ENCODE data around the gene TYK2. TPM values are rescaled to one million over a fixed set of nuclear protein-coding genes. Genes with fewer than 3 reads are reported as not detected.

The TYK2 gene
- total and polyA plus RNA-seq, 2 of the 13 experiments (the other 11 are each of a cell fraction or from before 2014, with no cell fraction given), result 38.8 to 60.1 TPM

DNA sequence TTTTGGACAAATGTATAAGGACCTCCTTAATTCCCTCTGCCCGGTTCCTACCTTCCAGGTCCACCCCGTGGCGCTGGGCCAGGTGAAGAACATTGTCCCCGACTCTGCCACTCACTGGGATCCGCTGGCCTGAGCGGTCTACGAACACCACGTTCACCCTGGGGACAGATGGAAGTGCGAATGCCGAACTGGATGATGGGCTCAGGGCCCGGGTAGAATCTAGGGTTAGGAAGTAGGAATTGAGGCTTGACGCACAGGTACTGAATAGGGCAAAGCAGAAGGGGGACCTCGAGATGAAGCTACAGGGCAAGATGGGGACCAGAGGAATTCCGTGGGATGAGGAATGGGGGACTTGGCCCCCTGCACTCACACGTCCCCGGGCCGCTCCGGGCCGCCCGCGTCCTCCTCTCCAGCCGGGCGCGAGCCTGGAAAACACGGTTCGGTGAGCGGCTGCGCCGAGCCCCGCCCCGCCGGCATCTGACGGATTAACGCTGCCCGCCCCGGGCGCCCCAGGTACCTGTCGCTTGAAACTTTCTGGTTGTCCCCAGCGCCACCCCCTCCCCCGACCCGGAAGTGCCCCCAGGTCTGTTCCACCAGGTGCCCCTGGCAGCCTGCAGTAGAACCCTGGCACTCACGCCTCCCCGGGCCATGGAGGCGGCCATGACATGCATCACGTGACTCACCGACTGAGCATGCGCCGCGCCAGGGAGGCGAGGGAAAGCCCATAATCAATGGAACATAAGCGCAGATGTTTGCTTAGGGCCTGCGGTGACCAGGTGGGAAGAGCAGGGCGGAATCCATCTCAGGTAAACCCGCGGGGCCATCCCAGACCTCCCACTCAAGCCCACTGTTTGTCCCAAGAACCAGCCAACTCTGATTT, 64.8 kb downstream of the TYK2 start, which contains the start of gene FDX2 (continued):
- no peak for TF ChIP-seq ZBTB37 (CRISPR knock-in tag; IDR thresholded peaks at IDR 0.05)
- TF ChIP-seq ZNF616 (CRISPR knock-in tag; IDR thresholded peaks at IDR 0.05; ENCODE audit: low read depth), result no peak
- no peak for TF ChIP-seq KDM6A (CRISPR knock-in tag; IDR thresholded peaks at IDR 0.05; ENCODE audit: low read depth)
- no peak for TF ChIP-seq ZNF501 (CRISPR knock-in tag; IDR thresholded peaks at IDR 0.05)
- peak; percentile 87 for TF ChIP-seq MXD4 (CRISPR knock-in tag; IDR thresholded peaks at IDR 0.05)
- TF ChIP-seq SRF (IDR thresholded peaks at IDR 0.05; ENCODE audit: low read depth, low read length), result 0 out of 2 replicates have a peak, but pooled peaks have one; percentile 40
- no peak for TF ChIP-seq CENPX (CRISPR knock-in tag; IDR thresholded peaks at IDR 0.05)
- no peak for TF ChIP-seq SMYD3 (CRISPR knock-in tag; IDR thresholded peaks at IDR 0.05)
- TF ChIP-seq, protein P1, sequence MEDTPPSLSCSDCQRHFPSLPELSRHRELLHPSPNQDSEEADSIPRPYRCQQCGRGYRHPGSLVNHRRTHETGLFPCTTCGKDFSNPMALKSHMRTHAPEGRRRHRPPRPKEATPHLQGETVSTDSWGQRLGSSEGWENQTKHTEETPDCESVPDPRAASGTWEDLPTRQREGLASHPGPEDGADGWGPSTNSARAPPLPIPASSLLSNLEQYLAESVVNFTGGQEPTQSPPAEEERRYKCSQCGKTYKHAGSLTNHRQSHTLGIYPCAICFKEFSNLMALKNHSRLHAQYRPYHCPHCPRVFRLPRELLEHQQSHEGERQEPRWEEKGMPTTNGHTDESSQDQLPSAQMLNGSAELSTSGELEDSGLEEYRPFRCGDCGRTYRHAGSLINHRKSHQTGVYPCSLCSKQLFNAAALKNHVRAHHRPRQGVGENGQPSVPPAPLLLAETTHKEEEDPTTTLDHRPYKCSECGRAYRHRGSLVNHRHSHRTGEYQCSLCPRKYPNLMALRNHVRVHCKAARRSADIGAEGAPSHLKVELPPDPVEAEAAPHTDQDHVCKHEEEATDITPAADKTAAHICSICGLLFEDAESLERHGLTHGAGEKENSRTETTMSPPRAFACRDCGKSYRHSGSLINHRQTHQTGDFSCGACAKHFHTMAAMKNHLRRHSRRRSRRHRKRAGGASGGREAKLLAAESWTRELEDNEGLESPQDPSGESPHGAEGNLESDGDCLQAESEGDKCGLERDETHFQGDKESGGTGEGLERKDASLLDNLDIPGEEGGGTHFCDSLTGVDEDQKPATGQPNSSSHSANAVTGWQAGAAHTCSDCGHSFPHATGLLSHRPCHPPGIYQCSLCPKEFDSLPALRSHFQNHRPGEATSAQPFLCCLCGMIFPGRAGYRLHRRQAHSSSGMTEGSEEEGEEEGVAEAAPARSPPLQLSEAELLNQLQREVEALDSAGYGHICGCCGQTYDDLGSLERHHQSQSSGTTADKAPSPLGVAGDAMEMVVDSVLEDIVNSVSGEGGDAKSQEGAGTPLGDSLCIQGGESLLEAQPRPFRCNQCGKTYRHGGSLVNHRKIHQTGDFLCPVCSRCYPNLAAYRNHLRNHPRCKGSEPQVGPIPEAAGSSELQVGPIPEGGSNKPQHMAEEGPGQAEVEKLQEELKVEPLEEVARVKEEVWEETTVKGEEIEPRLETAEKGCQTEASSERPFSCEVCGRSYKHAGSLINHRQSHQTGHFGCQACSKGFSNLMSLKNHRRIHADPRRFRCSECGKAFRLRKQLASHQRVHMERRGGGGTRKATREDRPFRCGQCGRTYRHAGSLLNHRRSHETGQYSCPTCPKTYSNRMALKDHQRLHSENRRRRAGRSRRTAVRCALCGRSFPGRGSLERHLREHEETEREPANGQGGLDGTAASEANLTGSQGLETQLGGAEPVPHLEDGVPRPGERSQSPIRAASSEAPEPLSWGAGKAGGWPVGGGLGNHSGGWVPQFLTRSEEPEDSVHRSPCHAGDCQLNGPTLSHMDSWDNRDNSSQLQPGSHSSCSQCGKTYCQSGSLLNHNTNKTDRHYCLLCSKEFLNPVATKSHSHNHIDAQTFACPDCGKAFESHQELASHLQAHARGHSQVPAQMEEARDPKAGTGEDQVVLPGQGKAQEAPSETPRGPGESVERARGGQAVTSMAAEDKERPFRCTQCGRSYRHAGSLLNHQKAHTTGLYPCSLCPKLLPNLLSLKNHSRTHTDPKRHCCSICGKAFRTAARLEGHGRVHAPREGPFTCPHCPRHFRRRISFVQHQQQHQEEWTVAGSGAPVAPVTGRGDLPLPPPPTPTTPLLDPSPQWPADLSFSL (CRISPR knock-in tag; IDR thresholded peaks at IDR 0.05), result no peak
- TF ChIP-seq ATM (IDR thresholded peaks at IDR 0.05; ENCODE audit: borderline replicate concordance), result no peak
- no peak for TF ChIP-seq ATF7-NPFF (CRISPR knock-in tag; IDR thresholded peaks at IDR 0.05; ENCODE audit: low read depth)
- TF ChIP-seq MTF1 (CRISPR knock-in tag; IDR thresholded peaks at IDR 0.05), result no peak
- no peak for TF ChIP-seq ZNF83 (CRISPR knock-in tag; IDR thresholded peaks at IDR 0.05; ENCODE audit: borderline replicate concordance)
- no peak for TF ChIP-seq PCBP2 (optimal IDR thresholded peaks at IDR 0.05; ENCODE audit: low read depth, low read length, poor library complexity, severe bottlenecking)
- no peak for TF ChIP-seq ZNF607 (CRISPR knock-in tag; IDR thresholded peaks at IDR 0.05; ENCODE audit: borderline replicate concordance)
- no peak for TF ChIP-seq CERS6 (CRISPR knock-in tag; IDR thresholded peaks at IDR 0.05)
- TF ChIP-seq ZNF704 (CRISPR knock-in tag; IDR thresholded peaks at IDR 0.05; ENCODE audit: borderline replicate concordance), result no peak
- no peak for TF ChIP-seq ZFYVE20 (CRISPR knock-in tag; IDR thresholded peaks at IDR 0.05; ENCODE audit: borderline replicate concordance, low read depth)
